GM10248 (cell line): ENCODE data around the gene BST2.

Experiments used
- CTCF ChIA-PET: fragments of 300-600 bp; sonication (Branson Sonifier 250); formaldehyde crosslinking; extraction: SDS; loops from one replicate; lab custom pipeline; 2021; ENCODE audit warnings: antibody characterized with exemption; lab: Yijun Ruan, JAX
- POLR2A ChIA-PET: fragments of 350-650 bp; sonication (Branson Sonifier 250); formaldehyde crosslinking; extraction: SDS; loops from one replicate; lab custom pipeline; 2020; ENCODE audit warnings: antibody characterized with exemption; lab: Yijun Ruan, JAX
- DNase-seq: peaks from one replicate; pipeline ENCODE4 v3.0.0; 2012; ENCODE audit errors: extremely low spot score
- TF ChIP-seq, protein P1 (sequence below): IDR thresholded peaks from 2 replicates; pipeline ENCODE4 v1.5.1; 2012; ENCODE audit warnings: mild to moderate bottlenecking, low read depth; ENCODE audit errors: extremely low read depth, missing control alignments, control extremely low read depth

Gene BST2

DNA sequence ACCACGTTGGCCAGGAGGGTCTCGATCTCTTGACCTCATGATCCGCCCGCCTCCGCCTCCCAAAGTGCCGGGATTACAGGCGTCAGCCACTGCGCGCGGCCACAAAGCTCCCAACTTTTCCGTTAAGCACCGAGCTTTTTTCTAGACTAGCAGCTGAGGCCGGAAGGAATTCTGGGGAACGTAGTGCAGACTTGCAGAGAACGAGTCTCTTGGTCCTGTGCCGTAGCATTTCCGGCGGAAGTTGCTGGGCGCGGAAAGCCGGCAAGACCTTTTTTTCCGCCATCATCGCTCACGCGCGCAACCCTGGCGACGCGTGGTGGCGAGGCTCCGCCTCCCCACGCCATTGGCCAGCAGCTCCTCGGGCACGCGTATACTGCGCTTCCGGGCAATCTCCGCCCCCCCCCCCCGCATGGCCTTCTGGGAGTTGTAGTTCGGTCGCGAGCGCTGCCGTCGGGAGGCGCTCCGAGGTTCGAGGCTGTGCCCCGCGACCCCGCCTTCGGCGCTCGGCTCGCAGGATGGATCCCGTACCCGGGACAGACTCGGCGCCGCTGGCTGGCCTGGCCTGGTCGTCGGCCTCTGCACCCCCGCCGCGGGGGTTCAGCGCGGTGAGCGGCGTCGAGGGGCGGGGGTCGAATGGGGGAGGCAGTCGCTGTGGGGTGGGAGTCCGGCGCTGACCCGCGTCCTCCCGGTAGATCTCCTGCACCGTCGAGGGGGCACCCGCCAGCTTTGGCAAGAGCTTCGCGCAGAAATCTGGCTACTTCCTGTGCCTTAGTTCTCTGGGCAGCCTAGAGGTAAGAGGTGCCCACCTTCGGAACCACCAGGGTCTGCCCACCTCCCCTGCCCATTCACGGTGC, 14.4 kb upstream of the BST2 start, which contains the start of gene MVB12A:
MVB12A (plus strand) TSS at position 427 of the 854 bp plus-strand sequence; CDS start at position 516, 89 bp downstream.
- DNase-seq, result peak; percentile 99
- TF ChIP-seq, protein P1, sequence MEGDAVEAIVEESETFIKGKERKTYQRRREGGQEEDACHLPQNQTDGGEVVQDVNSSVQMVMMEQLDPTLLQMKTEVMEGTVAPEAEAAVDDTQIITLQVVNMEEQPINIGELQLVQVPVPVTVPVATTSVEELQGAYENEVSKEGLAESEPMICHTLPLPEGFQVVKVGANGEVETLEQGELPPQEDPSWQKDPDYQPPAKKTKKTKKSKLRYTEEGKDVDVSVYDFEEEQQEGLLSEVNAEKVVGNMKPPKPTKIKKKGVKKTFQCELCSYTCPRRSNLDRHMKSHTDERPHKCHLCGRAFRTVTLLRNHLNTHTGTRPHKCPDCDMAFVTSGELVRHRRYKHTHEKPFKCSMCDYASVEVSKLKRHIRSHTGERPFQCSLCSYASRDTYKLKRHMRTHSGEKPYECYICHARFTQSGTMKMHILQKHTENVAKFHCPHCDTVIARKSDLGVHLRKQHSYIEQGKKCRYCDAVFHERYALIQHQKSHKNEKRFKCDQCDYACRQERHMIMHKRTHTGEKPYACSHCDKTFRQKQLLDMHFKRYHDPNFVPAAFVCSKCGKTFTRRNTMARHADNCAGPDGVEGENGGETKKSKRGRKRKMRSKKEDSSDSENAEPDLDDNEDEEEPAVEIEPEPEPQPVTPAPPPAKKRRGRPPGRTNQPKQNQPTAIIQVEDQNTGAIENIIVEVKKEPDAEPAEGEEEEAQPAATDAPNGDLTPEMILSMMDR, result no peak
- CTCF ChIA-PET, result interaction anchor here (0.9 to 1.8 kb wide), 11 partner anchors 10 to 93 kb away, joined by 3 to 11 read pairs (median 3); partner anchors contain the start of genes BST2, CCDC194 and TMEM221
- POLR2A ChIA-PET, result interaction anchor here (0.7 to 1.6 kb wide), 3 partner anchors 14 to 186 kb away, joined by 3 to 10 read pairs (median 3); partner anchors contain the start of gene BST2

DNA sequence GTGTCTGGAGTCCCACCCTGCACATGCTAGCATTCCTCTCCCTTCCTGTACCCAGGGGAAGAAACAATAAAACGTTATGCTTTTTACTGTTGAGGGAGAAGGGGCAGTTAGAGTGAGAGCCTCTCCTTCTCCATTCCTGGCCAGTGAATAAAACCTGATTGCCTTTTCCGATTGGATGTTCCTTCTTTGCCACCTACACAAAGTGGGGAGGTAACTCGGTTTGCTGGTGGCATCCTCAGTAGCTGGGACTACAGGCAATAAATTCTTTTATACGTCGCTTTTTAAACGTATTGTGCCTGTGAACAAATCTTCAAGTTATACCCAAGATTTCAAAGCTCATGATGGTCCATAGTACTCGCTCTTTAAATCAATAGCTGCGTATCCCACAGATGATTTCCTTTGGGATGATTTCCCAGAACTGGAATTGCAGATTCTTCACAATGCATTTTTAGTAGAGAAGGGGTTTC, 13.8 kb upstream of the BST2 start:
- CTCF ChIA-PET, result interaction anchor here (0.9 to 1.8 kb wide), 10 partner anchors 11 to 94 kb away, joined by 3 to 11 read pairs (median 4); partner anchors contain the start of genes BST2, CCDC194 and TMEM221
- no peak for DNase-seq
- POLR2A ChIA-PET, result interaction anchor here (0.7 to 1.6 kb wide), 3 partner anchors 13 to 187 kb away, joined by 3 to 10 read pairs (median 3); partner anchors contain the start of gene BST2
- TF ChIP-seq, protein P1, result no peak

DNA sequence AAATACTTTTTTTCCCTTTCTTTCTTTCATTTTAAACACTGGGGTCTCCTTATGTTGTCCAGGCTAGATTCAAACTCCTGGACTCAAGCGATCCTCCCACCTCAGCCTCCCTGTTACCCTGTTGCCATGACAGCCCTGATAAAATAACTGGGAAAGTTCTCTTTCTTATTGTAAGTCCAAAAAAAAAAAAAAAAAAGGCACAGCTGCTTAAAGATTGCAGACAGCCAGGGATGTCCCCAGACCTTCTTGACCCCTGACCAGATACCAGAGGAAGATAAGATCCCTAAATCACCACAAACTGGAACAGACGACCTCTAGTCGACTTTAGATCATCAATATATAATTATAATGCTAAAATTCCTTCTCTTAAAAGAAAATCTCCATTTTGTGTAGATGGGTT, 13.3 kb upstream of the BST2 start:
- TF ChIP-seq, protein P1, result no peak
- ChIA-PET CTCF (interaction anchor here (1.1 to 1.8 kb wide), 3 partner anchors 9 to 77 kb away, joined by 3 to 11 read pairs (median 5); no protein-coding TSS in a partner anchor), POLR2A (interaction anchor here (0.6 kb wide), 1 partner anchor 23 kb away, joined by 3 read pairs; no protein-coding TSS in a partner anchor)
- DNase-seq, result no peak

DNA sequence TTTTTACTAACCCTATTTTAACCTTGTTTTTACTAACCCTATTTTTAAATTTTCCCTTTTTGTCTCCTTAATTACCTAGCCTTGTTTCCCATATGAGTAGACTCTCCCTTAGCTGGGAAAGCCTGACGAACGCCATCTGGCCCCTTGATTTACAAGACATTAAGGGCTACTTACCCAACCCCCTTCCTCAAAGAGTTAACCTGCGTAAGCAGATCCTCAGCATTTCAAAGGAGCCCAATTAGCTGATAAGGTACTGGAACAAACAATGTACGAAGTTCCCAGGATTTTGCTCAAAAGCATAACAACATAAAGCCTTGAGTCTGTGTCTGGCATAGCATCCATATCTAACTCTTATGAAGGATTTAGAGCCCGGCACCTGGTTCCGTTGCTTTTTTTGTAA, 9.7 kb upstream of the BST2 start:
- ChIA-PET POLR2A (no interaction called here), CTCF (no interaction called here)
- TF ChIP-seq, protein P1, result no peak

DNA sequence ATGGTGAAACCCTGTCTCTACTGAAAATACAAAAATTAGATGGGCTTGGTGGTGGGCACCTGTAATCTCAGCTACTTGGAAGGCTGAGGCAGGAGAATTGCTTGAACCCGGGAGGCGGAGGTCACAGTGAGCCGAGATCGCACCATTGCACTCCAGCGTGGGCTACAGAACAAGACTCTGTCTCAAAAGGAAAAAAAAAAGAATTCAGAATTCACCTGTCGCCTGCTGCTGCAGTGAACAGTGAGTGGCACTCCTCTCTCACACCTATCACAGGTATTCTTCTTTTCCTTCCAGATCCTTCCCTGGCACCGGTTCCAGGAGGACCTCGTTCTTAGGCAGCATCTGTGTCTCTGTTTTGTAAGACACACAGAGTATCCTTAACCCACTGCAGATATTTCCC, 8.7 kb upstream of the BST2 start:
- CTCF ChIA-PET, result interaction anchor here (1.0 kb wide), 1 partner anchor 27 kb away, joined by 3 read pairs; no protein-coding TSS in a partner anchor
- TF ChIP-seq, protein P1, result no peak
- POLR2A ChIA-PET, result no interaction called here
- DNase-seq, result no peak

More for the DNA sequence above, 9.7 kb upstream of the BST2 start:
- no peak for DNase-seq

DNA sequence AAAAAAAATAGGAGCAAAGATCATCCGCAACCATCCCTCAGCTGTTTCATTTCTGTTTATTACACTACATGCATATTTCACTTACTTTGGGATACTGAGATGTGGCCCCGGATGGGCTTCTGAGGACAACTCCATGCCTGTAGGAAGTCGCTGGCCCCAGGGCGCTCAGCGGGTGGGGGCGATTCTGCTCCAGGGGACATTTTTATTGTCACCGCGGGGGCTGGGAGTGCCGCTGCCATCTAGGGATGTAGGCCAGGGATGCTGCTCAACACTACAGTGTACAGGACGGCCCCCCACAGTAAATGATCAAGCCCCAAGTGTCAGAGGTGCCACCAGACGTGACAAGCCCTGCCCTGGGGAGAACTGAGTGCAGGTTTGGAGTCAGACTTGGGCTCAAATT, 6.4 kb upstream of the BST2 start:
- DNase-seq, result no peak
- POLR2A ChIA-PET, result no interaction called here
- TF ChIP-seq, protein P1, result no peak
- CTCF ChIA-PET, result interaction anchor here (0.8 to 1.7 kb wide), 3 partner anchors 26 to 84 kb away, joined by 3 to 4 read pairs (median 4); no protein-coding TSS in a partner anchor
